GM18502 (cell line): ENCODE measurements around the gene F8A2.
"Not testable (repeated sequence)": the region's sequence is repeated elsewhere in the genome, so short reads cannot be mapped to it uniquely, and the experiment has no call there.

Experiments used
- ATAC-seq: cut with Tn5 transposase; IDR thresholded peaks from one replicate; pipeline ENCODE4 v1.9.1; 2021; ENCODE audit warnings: mild to moderate bottlenecking; ENCODE audit not compliant: unreplicated experiment, poor library complexity

The F8A2 gene

GRCh38 chrX:155381843-155382528 lies at the start of gene F8A2:
Gene F8A2, plus strand, starts transcription at chrX:155382095. Its CDS starts 20 bp downstream, at chrX:155382115.
- ATAC-seq: peak; percentile 78

GRCh38 chrX:155333544-155334100 lies 48.3 kb upstream of the F8A2 start:
- no peak for ATAC-seq

GRCh38 chrX:155334486-155335336 lies 47.2 kb upstream of the F8A2 start, which contains the start of gene CLIC2:
Gene CLIC2, minus strand, starts transcription at chrX:155334614. Its CDS starts 187 bp downstream, at chrX:155334427.
- peak; percentile 82 for ATAC-seq

GRCh38 chrX:155335337-155335712 lies 46.6 kb upstream of the F8A2 start:
- ATAC-seq: peak; percentile 2

GRCh38 chrX:155345689-155346088 lies 36.2 kb upstream of the F8A2 start:
- ATAC-seq: not testable (repeated sequence)

GRCh38 chrX:155349448-155349847 lies 32.4 kb upstream of the F8A2 start:
- not testable (repeated sequence) for ATAC-seq

GRCh38 chrX:155363712-155364111 lies 18.2 kb upstream of the F8A2 start:
- not testable (repeated sequence) for ATAC-seq

GRCh38 chrX:155373777-155374458 lies 8.0 kb upstream of the F8A2 start:
- ATAC-seq: peak; percentile 78

GRCh38 chrX:155379802-155380201 lies 2.1 kb upstream of the F8A2 start:
- not testable (repeated sequence) for ATAC-seq

GRCh38 chrX:155382529-155382967 lies 653 bp downstream of the F8A2 start:
- peak; percentile 52 for ATAC-seq

- no peak for ATAC-seq
These were observed 7.7 kb downstream of the F8A2 start for GRCh38 chrX:155389634-155390033.

GRCh38 chrX:155394747-155395276 lies 12.9 kb downstream of the F8A2 start:
- ATAC-seq: not testable (repeated sequence)

GRCh38 chrX:155406429-155406828 lies 24.5 kb downstream of the F8A2 start:
- no peak for ATAC-seq

- ATAC-seq: no peak
These were observed 35.9 kb downstream of the F8A2 start for GRCh38 chrX:155417769-155418168.
